ENCODE measurements around the gene TWIST2.

TWIST2 gene

GRCh38 chr2:238856713-238857567, 9.1 kb downstream of the TWIST2 start:
- Histone ChIP-seq H3K9me2 (ENCODE audit: low read depth, low read length) (no peaks in the 10 kb centered on the region), H3F3A (ENCODE audit: insufficient read depth, low read length) (no peaks in the 10 kb centered on the region), H3K36me3 (ENCODE audit: insufficient read depth, low read length) (no peaks in the 10 kb centered on the region), H3K9me3 (ENCODE audit: low read length) (no peaks in the 10 kb centered on the region), H3K4me2 (ENCODE audit: low read length) (no peak overlapping the region), H3K4me1 (ENCODE audit: insufficient read depth, low read length, severe bottlenecking) (no peaks in the 10 kb centered on the region), H2AFZ (ENCODE audit: low read length) (no peak overlapping the region), H3K27ac (ENCODE audit: low read depth, low read length, poor library complexity, severe bottlenecking) (no peak overlapping the region), H4K20me1 (ENCODE audit: insufficient read depth, low read length) (no peaks in the 10 kb centered on the region), H3K27me3 (ENCODE audit: insufficient read depth, low read length) (no peaks in the 10 kb centered on the region), H3K4me3 (ENCODE audit: low read depth, low read length, poor library complexity, severe bottlenecking) (no peak overlapping the region), H3K9ac (ENCODE audit: low read length) (no peak overlapping the region), H3K79me2 (ENCODE audit: insufficient read depth, low read length) (no peaks in the 10 kb centered on the region)
- TF ChIP-seq EZH2 (IDR thresholded peaks at IDR 0.05; ENCODE audit: borderline replicate concordance, low read length), result no peak
- no peak for TF ChIP-seq CTCF (IDR thresholded peaks at IDR 0.05; ENCODE audit: low read length)

- H3K9ac ChIP-seq (ENCODE audit: low read length), result no peak overlapping the region
- H3K36me3 ChIP-seq (ENCODE audit: insufficient read depth, low read length), result no peaks in the 10 kb centered on the region
- H3K9me2 ChIP-seq (ENCODE audit: low read depth, low read length), result no peaks in the 10 kb centered on the region
- H3K27ac ChIP-seq (ENCODE audit: low read depth, low read length, poor library complexity, severe bottlenecking), result no peak overlapping the region
- TF ChIP-seq EZH2 (IDR thresholded peaks at IDR 0.05; ENCODE audit: borderline replicate concordance, low read length), result no peak
- H4K20me1 ChIP-seq (ENCODE audit: insufficient read depth, low read length), result no peaks in the 10 kb centered on the region
- no peaks in the 10 kb centered on the region for H3K79me2 ChIP-seq (ENCODE audit: insufficient read depth, low read length)
- H3K4me2 ChIP-seq (ENCODE audit: low read length), result no peak overlapping the region
- H3K4me1 ChIP-seq (ENCODE audit: insufficient read depth, low read length, severe bottlenecking), result no peaks in the 10 kb centered on the region
- H3F3A ChIP-seq (ENCODE audit: insufficient read depth, low read length), result no peaks in the 10 kb centered on the region
- H2AFZ ChIP-seq (ENCODE audit: low read length), result no peak overlapping the region
- H3K27me3 ChIP-seq (ENCODE audit: insufficient read depth, low read length), result no peaks in the 10 kb centered on the region
- H3K9me3 ChIP-seq (ENCODE audit: low read length), result no peaks in the 10 kb centered on the region
- no peak overlapping the region for H3K4me3 ChIP-seq (ENCODE audit: low read depth, low read length, poor library complexity, severe bottlenecking)
These were observed 10.1 kb downstream of the TWIST2 start for GRCh38 chr2:238857959-238858358.

GRCh38 chr2:238859636-238860347, 11.9 kb downstream of the TWIST2 start:
- no peak overlapping the region for H3K27ac ChIP-seq (ENCODE audit: low read depth, low read length, poor library complexity, severe bottlenecking)
- H3K9me3 ChIP-seq (ENCODE audit: low read length), result no peaks in the 10 kb centered on the region
- H3K9ac ChIP-seq (ENCODE audit: low read length), result no peak overlapping the region
- no peak overlapping the region for H2AFZ ChIP-seq (ENCODE audit: low read length)
- H3F3A ChIP-seq (ENCODE audit: insufficient read depth, low read length), result no peaks in the 10 kb centered on the region
- no peaks in the 10 kb centered on the region for H4K20me1 ChIP-seq (ENCODE audit: insufficient read depth, low read length)
- no peak overlapping the region for H3K4me2 ChIP-seq (ENCODE audit: low read length)
- H3K27me3 ChIP-seq (ENCODE audit: insufficient read depth, low read length), result no peaks in the 10 kb centered on the region
- H3K4me3 ChIP-seq (ENCODE audit: low read depth, low read length, poor library complexity, severe bottlenecking), result no peak overlapping the region
- H3K79me2 ChIP-seq (ENCODE audit: insufficient read depth, low read length), result no peaks in the 10 kb centered on the region
- no peaks in the 10 kb centered on the region for H3K4me1 ChIP-seq (ENCODE audit: insufficient read depth, low read length, severe bottlenecking)
- H3K9me2 ChIP-seq (ENCODE audit: low read depth, low read length), result no peaks in the 10 kb centered on the region
- no peak for TF ChIP-seq CTCF (IDR thresholded peaks at IDR 0.05; ENCODE audit: low read length)
- no peaks in the 10 kb centered on the region for H3K36me3 ChIP-seq (ENCODE audit: insufficient read depth, low read length)

Data from OCI-LY1 (cell line).